HG03103 (cell line): ENCODE data around the gene CDC37L1.
"Not testable (repeated sequence)": the region's sequence is repeated elsewhere in the genome, so short reads cannot be mapped to it uniquely, and the experiment has no call there.

Source experiments
- ATAC-seq: cut with Tn5 transposase; IDR thresholded peaks from one replicate; pipeline ENCODE4 v1.9.1; 2021; ENCODE audit warnings: low read depth; ENCODE audit not compliant: unreplicated experiment

The CDC37L1 gene

GRCh38 chr9:4746278-4747030 is 67.1 kb downstream of the CDC37L1 start:
- ATAC-seq, result no peak

- no peak for ATAC-seq
Measured at GRCh38 chr9:4748612-4749011, 69.2 kb downstream of the CDC37L1 start.

GRCh38 chr9:4750023-4750673 is 70.8 kb downstream of the CDC37L1 start:
- ATAC-seq, result no peak

GRCh38 chr9:4754530-4754929 is 75.2 kb downstream of the CDC37L1 start:
- ATAC-seq, result not testable (repeated sequence)

- ATAC-seq, result no peak
Measured at GRCh38 chr9:4755026-4755609, 75.7 kb downstream of the CDC37L1 start.

- no peak for ATAC-seq
Measured at GRCh38 chr9:4756420-4756819, 77.1 kb downstream of the CDC37L1 start.
